Pancreas (tissue), 10 donors: Measurements from ENCODE around the gene HDAC4. TPM values are rescaled to one million over a fixed set of nuclear protein-coding genes. Genes with fewer than 3 reads are reported as not detected.

Source experiments
- ATAC-seq, 4 donors: fragments of 200-7000 bp; cut with Tn5 transposase; one replicate each; pipeline versions ENCODE4 v1.8.0 to v1.9.1; 2020; ENCODE audit warnings: mild to moderate bottlenecking in 4 of 4, moderate library complexity in 4 of 4
- DNase-seq, 6 donors: peaks; one replicate each; pipeline ENCODE4 v3.0.0-alpha.2; 2020
- FAIRE-seq: peaks from 2 replicates; lab custom pipeline; 2012; peaks lifted over from hg19 to GRCh38; lab: Jason Lieb, UNC
- H3K27ac ChIP-seq, 4 donors: fragments of 200-600 bp; sonication (generic); 1 replicate in 3 of 4; 2 replicates in 1 of 4; pipeline versions ENCODE4 v1.5.0 to v1.8.0; 2020
- H3K27me3 ChIP-seq, 4 donors: fragments of 200-600 bp; one replicate each; pipeline ENCODE4 v1.8.0; 2021
- H3K36me3 ChIP-seq, 3 donors: fragments of 200-600 bp; sonication (generic) in 1 of 3; one replicate each; pipeline versions ENCODE4 v1.5.0 to v1.8.0; 2020 to 2021
- H3K4me1 ChIP-seq, 3 donors: fragments of 200-600 bp; one replicate each; pipeline ENCODE4 v1.8.0; 2021
- H3K4me3 ChIP-seq, 4 donors: fragments of 200-600 bp; sonication (generic) in 2 of 4; one replicate each; pipeline versions ENCODE4 v1.5.0 to v1.8.0; 2020 to 2021
- H3K9me3 ChIP-seq, 4 donors: fragments of 200-600 bp; one replicate each; pipeline ENCODE4 v1.8.0; 2021
- CTCF ChIP-seq, 4 donors: fragments of 200-600 bp; sonication (generic) in 3 of 4; IDR thresholded peaks; one replicate each; pipeline versions ENCODE4 v1.5.0 to v1.8.0; 2021; ENCODE audit warnings: antibody characterized with exemption in 4 of 4
- WGBS, 2 donors: extraction: QIAGEN DNeasy Blood & Tissue Kit; methylation state at CpG; one replicate each; pipeline ENCODE4 v1.1.7; 2013; 5-methylcytosine and 5-hydroxymethylcytosine counted together
- intact Hi-C, 3 donors: fragments of 100-400 bp; cut with DNase I; formaldehyde crosslinking; loops; one replicate each; pipeline versions ENCODE4 v1.11.1 to v1.14.2; 2022
- polyA plus RNA-seq, 2 donors: library from polyadenylated mRNA; stranded (reverse); fragments of 200-250 nt; gene quantifications; one replicate each; pipeline ENCODE4 v1.2.3, GENCODE V29; 2013
- total RNA-seq, 6 donors: library from RNA; stranded (reverse); fragmentation: NEBNext Ultra II Directional in 4 of 6; extraction: Animal tissue kit (Norgen Biotek cat#: 25700) in 4 of 6; gene quantifications; one replicate each; pipeline versions ENCODE4 v1.2.1 to v1.2.4, GENCODE V29; 2021 to 2023
- donor health status: healthy with polysubstance abuse.
- donor health status: DM: no; HTN: no; CAD: no; lungs with moderate emphysema.
- donor health status: DM: no; HTN: no; CAD: no.
- donor health status: control.
- donor health status: control.
- donor health status: Bipolar disorder and iron deficiency.
- donor health status: DM: yes; HTN: yes; CAD: no.
- donor health status: DM: no; HTN: no; CAD: no.
- donor health status: DM: no; HTN: no; CAD: no.
- donor health status: DM: yes; HTN: yes; CAD: no.

Gene HDAC4
- total and polyA plus RNA-seq, 8 donors, result 8.2 to 31.8 (median 16.6) TPM

GRCh38 chr2:239116456-239117246, 284.2 kb downstream of the HDAC4 start:
- Histone ChIP-seq H3K9me3 (no peaks in the 10 kb centered on the region), H3K36me3 (no peaks in the 10 kb centered on the region), H3K27me3 (no peaks in the 10 kb centered on the region), H3K27ac (no peak overlapping the region), H3K4me1 (peaks cover 0 to 7% (median 6%) of the 10 kb centered on the region in 3 donors), H3K4me3 (no peak overlapping the region)
- intact Hi-C loops, result no loop called here
- TF ChIP-seq CTCF (IDR thresholded peaks at IDR 0.05), result no peak
- WGBS, 2 donors, result 91 to 92% methylated on average over 25 of the region's 25 CpGs
- ATAC-seq (no peak), FAIRE-seq (no peak), DNase-seq (peak in 2 of 6 donors; percentile 22 to 47)

GRCh38 chr2:239115616-239116015, 285.2 kb downstream of the HDAC4 start:
- no peaks in the 10 kb centered on the region for H3K36me3 ChIP-seq
- TF ChIP-seq CTCF (IDR thresholded peaks at IDR 0.05), result no peak
- intact Hi-C loops, result no loop called here
- ATAC-seq (no peak), FAIRE-seq (no peak), DNase-seq (peak in 2 of 6 donors; percentile 7 to 25)
- H3K4me3 ChIP-seq, result no peak overlapping the region
- H3K27me3 ChIP-seq, result no peaks in the 10 kb centered on the region
- H3K9me3 ChIP-seq, result no peaks in the 10 kb centered on the region
- 92% methylated on average over 9 of the region's 9 CpGs for WGBS, 2 donors
- peaks cover 0 to 7% (median 6%) of the 10 kb centered on the region in 3 donors for H3K4me1 ChIP-seq
- no peak overlapping the region for H3K27ac ChIP-seq

GRCh38 chr2:239114616-239115265, 286.1 kb downstream of the HDAC4 start:
- H3K27ac ChIP-seq, result no peak overlapping the region
- TF ChIP-seq CTCF (IDR thresholded peaks at IDR 0.05), result no peak
- no peaks in the 10 kb centered on the region for H3K9me3 ChIP-seq
- DNase-seq (peak in 2 of 6 donors; percentile 21 to 62), FAIRE-seq (no peak), ATAC-seq (no peak)
- WGBS, 2 donors, result 94% methylated on average over 25 of the region's 25 CpGs
- no peak overlapping the region for H3K4me3 ChIP-seq
- intact Hi-C loops, result no loop called here
- peaks cover 0 to 7% (median 6%) of the 10 kb centered on the region in 3 donors for H3K4me1 ChIP-seq
- H3K36me3 ChIP-seq, result no peaks in the 10 kb centered on the region
- no peaks in the 10 kb centered on the region for H3K27me3 ChIP-seq

- peak in 3 of 4 donors; percentile 19 to 60 (median 40) for ATAC-seq
- TF ChIP-seq CTCF (IDR thresholded peaks at IDR 0.05), result no peak
- Histone ChIP-seq H3K4me3 (no peak overlapping the region), H3K9me3 (no peaks in the 10 kb centered on the region), H3K36me3 (no peaks in the 10 kb centered on the region), H3K27me3 (no peaks in the 10 kb centered on the region), H3K27ac (no peak overlapping the region), H3K4me1 (peaks cover 0 to 7% (median 6%) of the 10 kb centered on the region in 3 donors)
- intact Hi-C loops, result no loop called here
- FAIRE-seq, result no peak
- 41 to 57% methylated on average over 9 of the region's 9 CpGs for WGBS, 2 donors
- DNase-seq, result peak in 2 of 6 donors; percentile 28 to 61
Measured at GRCh38 chr2:239114119-239114581, 286.7 kb downstream of the HDAC4 start.
